Measurements from ENCODE around the gene GSE1. TPM values are rescaled to one million over a fixed set of nuclear protein-coding genes. Genes with fewer than 3 reads are reported as not detected.

GSE1 gene
- total RNA-seq, 1 experiment from 2014 or later: 90.2 TPM

- TF ChIP-seq REST (IDR thresholded peaks at IDR 0.05; ENCODE audit: low read depth): no peak
Measured at GRCh38 chr16:85605051-85605911, 7.8 kb upstream of the GSE1 start (continued).

- intact Hi-C loops (cut with micrococcal nuclease): no loop called here
- Histone ChIP-seq H3K4me1 (ENCODE audit: control insufficient read depth in 1 of 2, insufficient read depth in 2 of 2, low read length in 2 of 2) (peaks cover 10 to 20% of the 10 kb centered on the region in 2 experiments), H3K9ac (ENCODE audit: low read length) (no peak overlapping the region), H2AFZ (ENCODE audit: low read depth, low read length, poor library complexity, severe bottlenecking) (no peak overlapping the region), H3K36me3 (ENCODE audit: control insufficient read depth in 1 of 2, insufficient read depth in 2 of 2, low read length in 2 of 2) (no peaks in the 10 kb centered on the region), H3K79me2 (ENCODE audit: insufficient read depth, low read length) (no peaks in the 10 kb centered on the region; the same call in 1 of the 2 replicates), H3K4me3 (replicated peaks in 1 of 2; ENCODE audit: low read depth in 1 of 2, low read length in 2 of 2) (no peak overlapping the region), H3K9me2 (ENCODE audit: insufficient read depth) (no peaks in the 10 kb centered on the region), H3K27ac (ENCODE audit: low read depth, low read length) (no peak overlapping the region), H4K20me1 (ENCODE audit: insufficient read depth) (no peaks in the 10 kb centered on the region), H3K4me2 (ENCODE audit: low read length) (no peak overlapping the region), H3K27me3 (ENCODE audit: insufficient read depth, low read length) (no peaks in the 10 kb centered on the region), H3K9me3 (ENCODE audit: control insufficient read depth in 1 of 2, insufficient read depth in 1 of 2, low read depth in 1 of 2, low read length in 2 of 2) (no peaks in the 10 kb centered on the region)
- ChIA-PET CTCF (interaction anchor here (1.0 to 1.5 kb wide), 4 partner anchors 10 to 211 kb away, joined by 3 to 5 read pairs (median 3); no protein-coding TSS in a partner anchor), RAD21 (ENCODE audit: low non-redundant PET in 1 of 2, low total read pairs in 2 of 2, uncharacterized antibody in 2 of 2, unreplicated experiment in 2 of 2) (interaction anchor here in 1 of 2 experiments (0.6 kb wide), 1 partner anchor 14 kb away, joined by 3 read pairs; no protein-coding TSS in a partner anchor), POLR2A (no interaction called here)
- no peak for ATAC-seq
- no peak for DNase-seq (ENCODE audit: low read depth, low spot score)
- no peak for TF ChIP-seq SIN3A (IDR thresholded peaks at IDR 0.05; ENCODE audit: low read depth)
- no peak for TF ChIP-seq CBX3 (IDR thresholded peaks at IDR 0.05; ENCODE audit: low read depth)
- no TSS peak for BruUV-seq (replicated peaks)
Measured at GRCh38 chr16:85605912-85606841, 6.9 kb upstream of the GSE1 start.
